Activated T-cell treated with anti-CD3 and anti-CD28 coated beads for 1 hour (primary cell): ENCODE results near the gene QSOX1.

Source experiments
- DNase-seq: peaks from one replicate; pipeline ENCODE4 v3.0.0-alpha.2; 2020; ENCODE audit warnings: low read depth

QSOX1 gene

DNA sequence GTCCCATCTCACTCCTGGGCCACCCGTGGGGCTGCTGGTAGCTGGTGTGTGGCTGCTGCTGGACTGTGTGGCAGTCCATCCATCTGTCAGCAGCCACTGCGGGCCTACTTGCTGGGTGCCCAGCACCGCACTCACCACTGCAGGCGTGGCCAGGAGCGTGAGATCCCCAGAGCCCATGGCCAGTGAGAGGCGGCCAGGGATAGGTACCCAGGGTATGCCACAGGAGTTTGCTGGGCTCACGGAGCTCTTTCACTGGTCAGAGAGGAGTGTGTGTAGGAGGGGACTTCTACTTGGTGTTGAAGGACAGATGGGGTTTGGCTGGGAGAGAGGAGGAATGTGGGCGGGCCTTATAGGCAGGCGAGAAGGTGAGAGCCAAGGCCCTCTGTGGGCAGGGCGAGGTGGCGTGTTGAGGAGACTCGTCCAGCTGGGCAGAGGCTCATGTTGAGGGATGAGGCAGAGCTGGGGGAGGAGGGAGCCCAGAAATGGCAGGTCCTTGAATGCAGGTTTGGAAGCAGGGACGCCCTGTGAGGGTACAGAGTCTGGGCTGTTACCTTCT, 15.0 kb downstream of the QSOX1 start:
- DNase-seq: no peak

DNA sequence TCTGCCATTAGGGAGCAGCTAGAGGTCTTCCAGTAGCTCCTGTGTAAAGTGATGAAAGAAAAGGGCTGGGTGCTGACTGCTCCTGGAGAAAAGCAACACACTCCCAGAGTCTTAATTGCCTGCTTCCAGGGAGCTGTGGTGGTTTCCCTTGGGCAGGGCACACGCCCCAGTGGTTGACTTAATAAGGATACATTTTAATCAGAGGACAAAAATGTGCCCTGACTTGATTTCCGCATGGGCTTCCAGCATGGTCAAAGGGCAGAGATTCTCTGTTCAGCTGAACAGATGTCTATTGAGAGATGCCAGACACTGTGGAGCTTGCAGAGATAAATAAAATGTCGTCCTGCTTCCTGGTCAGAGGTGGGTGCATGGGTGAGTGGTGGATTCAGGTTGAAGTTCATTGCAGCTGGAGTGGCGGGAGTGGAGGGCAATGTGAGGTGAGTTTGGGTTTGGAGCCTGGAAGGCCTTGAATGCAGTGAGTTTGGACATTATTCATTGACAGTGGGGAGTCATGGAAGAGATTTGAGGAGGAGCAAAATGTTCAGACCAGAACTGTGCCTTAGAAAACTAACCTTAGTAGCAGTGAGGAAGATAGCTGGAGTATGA, 16.0 kb downstream of the QSOX1 start:
- DNase-seq: no peak

DNA sequence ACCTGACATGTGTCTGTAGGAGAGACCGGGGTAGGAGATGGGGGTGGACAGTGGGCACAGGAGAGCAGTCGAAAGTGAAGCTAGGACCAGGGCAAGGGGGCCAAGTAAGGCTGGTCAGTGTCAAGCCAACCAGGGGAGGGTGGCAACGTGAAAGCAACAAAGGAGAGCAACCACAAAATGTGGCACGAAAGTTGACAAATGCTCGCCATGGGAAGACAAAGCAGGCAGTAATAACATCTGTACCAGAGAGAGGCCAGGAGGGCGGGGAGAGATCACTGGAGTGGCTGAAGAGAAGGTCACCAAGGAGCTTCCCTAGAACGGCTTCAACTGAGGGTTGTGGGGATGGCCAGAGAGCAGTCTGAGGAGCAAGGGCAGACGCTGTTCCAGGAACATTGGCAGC, 17.0 kb downstream of the QSOX1 start:
- no peak for DNase-seq

DNA sequence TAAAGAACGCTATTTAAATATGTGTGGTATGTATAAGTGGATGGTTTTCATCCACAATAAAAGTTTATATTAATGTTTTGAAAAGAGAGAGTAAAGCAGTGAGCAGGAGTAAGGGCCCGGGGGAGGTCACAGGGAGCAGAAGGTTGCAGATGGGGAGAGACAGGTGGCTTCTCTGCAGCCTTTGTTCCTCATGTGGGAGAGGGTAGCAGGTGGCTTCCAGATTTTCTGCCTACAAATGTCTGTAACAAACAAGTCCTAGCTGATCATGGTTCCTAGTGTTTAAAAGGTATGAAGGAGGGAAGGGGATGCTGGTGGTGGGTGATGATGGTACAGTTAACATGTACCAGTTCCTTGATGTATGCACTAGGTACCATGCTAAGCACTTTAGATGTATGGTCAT, 18.8 kb downstream of the QSOX1 start:
- DNase-seq: no peak

DNA sequence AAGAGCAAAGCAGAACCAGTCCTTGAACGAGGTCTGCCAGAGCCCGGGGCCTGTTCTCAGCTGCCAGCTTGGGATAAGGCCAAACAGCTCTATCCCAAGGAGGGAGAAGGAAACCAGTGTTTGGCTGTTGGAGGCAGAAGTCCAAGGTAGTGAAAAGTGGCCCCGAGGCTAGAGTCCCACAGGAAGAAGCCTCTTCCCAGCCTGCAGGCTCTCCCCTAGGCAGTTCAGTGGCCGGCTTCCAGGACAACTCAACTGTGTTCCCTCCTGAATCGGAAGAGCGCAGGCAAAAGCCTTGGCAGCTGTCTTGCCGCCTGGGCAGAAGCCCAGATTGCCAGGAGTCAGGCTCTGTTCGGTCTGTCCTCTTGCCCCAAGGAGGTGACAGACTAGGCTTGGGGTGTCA, 19.3 kb downstream of the QSOX1 start:
- no peak for DNase-seq

DNA sequence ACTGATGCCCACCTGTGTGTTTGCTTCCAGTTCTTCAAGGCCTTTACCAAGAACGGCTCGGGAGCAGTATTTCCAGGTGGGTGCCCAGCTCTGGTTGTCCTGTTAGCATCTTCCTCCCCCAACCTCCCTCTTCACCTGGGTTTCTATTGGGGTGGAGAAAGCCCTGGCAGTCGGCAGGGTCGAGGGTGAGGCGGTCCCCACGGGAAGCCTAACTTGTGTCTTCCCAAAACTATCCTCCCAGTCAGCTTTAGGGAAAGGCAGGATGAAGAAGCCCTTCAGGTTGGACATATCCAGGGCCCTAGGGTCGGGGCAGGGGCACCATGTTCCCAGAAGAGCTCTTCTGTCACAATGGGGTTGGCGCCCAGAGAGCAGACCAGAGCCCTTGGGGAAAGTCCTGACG, 20.6 kb downstream of the QSOX1 start:
- no peak for DNase-seq

DNA sequence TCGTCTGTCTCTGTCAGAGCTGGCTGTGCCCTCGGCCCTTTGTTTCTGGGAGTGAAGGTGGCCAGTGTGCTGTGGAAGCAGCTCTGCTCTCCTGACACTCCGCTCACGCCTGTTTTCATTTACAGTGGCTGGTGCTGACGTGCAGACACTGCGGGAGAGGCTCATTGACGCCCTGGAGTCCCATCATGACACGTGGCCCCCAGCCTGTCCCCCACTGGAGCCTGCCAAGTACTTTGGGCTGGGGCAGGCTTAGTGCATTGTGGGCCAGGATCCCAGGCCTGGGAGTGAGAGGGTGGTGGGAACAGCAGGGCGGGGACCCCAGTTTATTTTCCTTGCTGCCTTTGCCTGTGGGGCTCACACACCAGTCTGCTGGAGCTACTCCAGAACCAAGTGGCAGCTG, 21.1 kb downstream of the QSOX1 start:
- no peak for DNase-seq

DNA sequence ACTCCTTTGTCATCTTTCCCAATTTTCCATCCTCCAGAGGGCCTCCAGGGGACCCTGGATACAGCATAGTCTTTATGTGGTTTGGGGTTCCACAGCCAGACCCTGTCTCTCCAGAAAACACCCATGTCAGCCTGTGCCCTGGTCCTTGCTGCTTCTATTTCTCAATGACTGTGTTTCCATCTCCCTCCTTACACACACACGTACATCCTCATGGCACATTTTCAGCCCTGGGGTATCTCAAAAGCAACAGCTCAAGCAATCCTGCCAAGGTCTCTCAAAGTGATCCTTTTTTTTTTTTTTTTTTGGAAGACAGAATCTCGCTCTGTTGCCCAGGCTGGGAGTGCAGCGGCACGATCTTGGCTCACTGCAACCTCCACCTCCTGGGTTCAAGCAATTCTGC, 22.3 kb downstream of the QSOX1 start:
- no peak for DNase-seq

DNA sequence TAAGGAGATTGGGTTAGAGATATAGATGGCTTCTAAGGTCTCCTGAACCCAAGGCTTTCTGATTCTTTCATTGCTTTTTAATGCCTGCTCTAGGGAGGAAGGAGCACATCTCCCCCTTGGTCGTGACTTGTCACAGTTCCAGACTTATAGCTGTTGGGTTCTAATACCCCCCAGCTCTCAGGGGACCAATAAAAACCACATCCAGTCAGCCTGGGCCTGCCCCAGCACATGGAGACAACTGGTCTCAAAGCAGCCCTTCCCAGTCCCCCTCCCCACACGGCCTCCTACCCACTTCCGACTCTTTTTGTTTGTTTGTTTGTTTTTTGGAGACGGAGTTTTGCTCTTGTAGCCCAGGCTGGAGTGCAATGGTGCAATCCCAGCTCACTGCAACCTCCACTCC, 23.3 kb downstream of the QSOX1 start:
- DNase-seq: no peak

DNA sequence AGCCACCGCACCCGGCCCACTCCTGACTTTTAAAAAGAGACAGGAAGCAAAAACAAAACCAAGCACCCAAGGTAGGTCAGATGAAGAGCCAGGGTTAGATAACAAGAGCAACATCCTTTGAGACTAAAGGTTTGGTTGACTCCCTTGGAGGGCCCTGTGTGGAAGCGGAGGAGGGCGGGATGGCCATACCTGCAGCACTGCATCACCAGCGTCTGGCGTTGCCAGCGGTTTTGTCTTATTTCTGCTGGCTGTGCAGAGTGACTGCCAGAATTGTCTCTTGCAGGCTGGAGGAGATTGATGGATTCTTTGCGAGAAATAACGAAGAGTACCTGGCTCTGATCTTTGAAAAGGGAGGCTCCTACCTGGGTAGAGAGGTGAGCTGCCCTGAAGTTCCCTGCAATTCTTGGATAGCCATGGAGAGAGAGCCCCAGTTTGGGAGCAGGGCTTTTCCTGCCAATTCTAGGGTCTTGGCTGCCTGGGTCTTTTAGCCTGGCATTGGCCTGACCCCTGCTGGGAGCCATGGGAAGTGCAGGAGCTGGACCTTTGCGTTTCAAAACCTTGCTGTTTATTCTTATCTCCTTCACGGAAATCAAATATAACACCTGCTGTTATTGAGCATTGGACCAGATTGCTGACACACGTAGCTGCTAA, 24.0 kb downstream of the QSOX1 start:
- DNase-seq: peak; percentile 63

DNA sequence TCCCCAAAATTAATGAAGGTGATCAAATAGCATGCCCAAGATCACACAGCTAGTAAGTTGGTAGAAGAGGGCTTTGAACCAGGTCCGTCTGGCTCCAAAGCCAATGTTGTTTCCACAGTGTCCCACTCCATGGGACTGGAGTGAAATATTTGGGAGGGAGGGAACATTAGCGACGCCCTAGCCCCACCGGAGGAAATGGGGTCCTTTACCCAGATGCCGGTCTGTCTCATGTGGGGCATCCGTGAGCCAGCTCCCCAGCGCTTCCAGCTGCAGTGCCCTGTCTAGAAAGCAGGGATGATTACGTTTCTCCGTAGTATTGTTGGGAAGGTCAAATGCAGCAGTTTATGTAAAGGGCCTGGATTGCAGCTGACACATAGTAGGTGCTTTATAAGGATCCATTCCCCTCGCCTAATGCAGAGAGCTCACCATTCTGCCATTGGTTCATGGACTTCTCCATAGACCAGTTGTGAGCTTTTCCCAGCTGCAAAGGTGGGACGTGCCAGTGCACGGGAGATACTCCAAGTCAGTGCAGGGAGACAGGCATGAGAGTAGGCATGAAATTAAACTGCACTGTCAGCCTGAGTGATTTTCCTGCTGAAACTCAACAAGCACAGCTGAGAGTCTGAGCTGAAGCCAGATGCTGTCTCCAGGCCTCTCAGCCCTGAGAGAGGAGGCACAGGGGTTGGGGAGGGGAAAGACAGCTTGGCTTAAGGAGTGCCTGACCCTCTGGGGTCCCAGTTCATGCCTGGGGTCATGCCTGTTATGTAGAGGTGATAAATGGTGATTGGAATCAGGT, 24.7 kb downstream of the QSOX1 start:
- DNase-seq: no peak

DNA sequence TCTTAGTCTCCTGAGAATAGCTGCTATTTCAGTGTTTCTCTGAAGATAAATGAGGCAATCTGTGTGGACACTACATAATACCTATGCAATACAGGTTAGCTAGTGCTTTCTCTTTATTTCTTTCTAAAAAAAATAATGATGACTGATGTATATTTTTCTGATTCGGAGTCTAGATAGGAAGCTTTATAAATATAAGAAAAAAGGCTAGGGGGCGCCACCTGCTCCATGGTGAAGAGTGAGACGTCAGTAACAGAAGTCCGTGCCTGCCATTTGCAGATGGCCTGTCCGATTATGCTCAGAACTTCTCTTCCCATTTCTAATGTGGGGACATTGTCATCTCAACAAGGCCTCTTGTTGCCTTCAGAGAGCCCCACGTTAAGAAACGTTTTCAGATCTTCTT, 26.4 kb downstream of the QSOX1 start:
- DNase-seq: peak; percentile 8

DNA sequence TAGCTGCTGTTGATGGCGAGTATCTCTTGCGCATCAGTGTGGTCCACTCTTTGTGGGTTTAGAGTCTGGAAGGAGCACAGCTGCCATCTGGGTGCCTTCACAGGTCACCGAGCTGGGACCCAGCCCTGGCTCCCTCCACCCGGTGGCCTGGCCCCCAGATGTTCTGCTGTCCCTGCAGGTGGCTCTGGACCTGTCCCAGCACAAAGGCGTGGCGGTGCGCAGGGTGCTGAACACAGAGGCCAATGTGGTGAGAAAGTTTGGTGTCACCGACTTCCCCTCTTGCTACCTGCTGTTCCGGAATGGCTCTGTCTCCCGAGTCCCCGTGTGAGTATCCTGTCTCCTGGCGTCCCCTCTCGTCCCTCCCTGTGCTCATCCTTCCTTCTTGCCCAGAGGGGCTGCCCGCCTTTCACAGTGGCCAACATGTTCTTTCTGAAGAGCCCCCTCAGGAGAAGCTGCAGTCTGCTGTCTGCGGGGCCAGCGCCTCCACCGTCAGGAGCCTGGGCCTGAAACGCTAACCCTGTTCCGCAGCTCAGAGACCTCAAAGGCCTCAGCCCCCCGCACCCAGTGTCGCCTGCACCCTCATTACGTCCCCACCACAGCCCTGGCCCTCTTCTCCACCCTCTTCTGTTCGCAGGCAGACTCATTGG, 27.4 kb downstream of the QSOX1 start:
- no peak for DNase-seq

DNA sequence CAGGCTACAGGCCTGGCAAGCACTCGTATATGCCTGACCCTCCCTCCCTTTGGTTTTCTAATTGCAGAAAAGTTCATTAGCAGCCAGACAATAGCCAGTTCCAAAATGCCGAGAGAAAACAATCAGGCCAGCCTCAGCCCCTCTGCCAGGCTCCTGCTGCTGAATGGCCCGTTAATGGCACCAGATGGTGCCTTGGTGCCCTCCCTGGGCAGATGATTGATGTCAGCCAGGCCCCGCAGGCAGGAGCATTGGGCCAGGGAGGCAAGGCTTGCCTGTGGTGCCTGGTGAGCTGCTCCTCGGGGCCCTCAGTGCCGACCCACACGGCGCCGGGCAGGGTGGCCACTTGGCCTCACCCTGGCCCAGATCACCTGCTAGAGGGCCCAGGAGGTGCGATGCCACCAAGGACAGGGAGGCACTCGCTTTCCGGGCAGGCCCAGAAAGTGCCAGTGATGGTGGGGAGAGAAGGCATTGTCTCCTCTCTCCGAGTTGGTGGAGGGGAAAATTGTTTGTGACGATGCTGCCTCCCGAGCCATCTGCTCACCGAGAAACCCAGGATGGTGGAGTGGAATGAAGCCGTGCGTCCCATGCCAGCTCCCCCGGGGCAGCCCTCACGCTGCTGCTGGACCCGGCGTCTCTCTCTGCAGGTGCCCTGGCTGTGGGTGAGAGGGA, 28.1 kb downstream of the QSOX1 start:
- DNase-seq: no peak

DNA sequence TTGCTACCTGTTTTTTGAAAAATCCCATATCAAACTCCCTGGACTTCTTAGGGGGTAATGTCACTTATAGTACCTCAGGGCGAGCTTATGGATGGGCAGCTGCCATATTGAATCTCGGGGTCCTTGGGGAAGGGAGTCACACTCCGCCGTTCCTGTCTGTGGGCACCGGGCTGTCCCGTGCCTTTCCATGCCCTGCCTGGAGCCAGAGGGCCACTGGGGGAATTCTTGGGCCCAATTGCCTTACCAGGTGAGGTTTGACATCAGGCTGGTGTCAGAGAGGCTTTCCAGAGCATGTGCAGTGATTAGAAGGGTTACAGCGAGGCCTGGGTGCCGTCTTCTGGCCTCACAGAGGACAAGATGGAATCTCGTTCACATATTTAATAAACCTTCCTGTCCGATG, 28.8 kb downstream of the QSOX1 start:
- DNase-seq: no peak

DNA sequence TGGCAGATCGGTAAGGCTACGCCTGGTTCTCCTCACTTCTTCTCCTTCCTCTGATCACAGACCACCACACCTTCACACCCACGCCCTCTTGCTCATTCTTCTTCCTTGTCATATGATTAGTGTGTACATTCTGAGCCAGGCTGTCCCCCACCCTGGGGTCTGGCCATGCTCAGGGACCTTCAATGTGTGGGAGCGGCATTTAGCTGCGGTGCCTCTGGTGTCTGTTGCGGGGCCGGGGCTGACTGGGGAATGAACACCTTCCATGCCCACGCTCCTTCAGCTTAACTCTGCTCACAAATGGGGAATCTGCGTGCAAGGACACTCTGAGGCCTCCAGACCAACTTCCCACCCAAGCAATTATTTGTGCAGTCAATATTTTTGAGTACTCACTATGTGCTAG, 29.4 kb downstream of the QSOX1 start:
- DNase-seq: no peak

DNA sequence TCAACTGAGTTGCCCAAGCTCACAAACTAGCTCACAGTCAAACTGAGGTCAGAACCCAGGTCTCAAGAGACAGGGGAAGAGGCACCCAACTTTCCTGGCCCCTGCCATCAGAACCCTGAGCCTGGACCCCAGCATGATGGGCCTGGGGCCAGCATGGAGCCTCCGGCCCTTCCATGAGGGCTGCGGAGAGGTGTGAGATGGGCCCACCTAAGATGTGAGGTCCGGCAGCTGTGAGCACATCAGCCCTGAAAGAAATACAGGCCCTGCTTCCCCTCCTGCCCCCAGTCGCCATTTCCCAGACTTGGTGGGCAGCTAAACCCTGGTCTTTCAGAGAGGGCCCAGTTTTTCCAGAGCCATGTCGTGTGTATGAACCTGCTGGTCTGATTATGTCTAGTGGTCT, 30.6 kb downstream of the QSOX1 start:
- no peak for DNase-seq

DNA sequence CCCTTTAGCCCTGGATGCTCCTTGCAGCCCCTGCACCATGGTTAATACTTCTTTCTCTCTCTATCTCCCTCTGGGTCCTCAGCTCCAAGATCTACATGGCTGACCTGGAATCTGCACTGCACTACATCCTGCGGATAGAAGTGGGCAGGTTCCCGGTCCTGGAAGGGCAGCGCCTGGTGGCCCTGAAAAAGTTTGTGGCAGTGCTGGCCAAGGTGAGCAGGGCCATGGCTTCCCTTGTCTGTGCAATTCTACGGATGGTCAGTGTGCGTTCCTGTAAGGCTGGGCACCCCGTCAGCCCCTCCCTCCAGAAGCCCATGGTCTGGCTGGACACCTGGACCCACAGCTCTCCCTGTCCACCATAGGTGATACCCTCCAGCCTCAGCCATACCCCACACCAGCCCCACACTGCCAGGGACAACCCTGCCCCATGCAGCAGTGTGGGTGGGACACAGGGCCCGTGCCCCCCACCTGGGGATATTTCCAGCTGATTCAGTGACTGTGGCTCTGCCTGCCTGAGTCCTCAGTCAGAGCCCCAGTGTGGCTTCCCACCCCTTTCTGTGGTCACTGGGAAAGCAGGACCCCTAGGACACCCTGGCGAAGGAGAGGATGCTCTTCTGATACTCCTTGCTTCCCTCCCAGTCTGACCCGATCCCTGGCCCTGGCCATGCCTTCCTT, 31.4 kb downstream of the QSOX1 start:
- DNase-seq: no peak

DNA sequence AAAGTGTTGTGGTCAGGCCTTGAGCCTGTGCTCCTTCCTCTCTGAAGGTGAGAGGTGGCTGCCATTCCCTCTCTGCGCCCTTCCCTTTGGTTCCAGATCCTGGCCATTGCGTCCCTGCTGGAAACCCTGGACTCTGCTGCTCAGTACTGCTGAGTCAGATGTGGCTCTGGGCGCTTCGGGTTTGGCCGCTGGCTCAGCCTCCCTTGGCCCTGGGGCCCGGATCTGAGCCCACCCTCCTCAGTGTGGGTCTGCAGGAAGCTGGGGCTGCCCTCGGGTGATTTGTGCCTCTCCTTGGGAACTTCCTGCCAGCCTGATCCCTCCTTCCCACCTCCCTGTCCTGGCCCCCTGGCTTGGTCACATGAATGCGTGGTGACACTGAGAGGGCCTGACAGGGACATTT, 32.2 kb downstream of the QSOX1 start:
- DNase-seq: no peak

DNA sequence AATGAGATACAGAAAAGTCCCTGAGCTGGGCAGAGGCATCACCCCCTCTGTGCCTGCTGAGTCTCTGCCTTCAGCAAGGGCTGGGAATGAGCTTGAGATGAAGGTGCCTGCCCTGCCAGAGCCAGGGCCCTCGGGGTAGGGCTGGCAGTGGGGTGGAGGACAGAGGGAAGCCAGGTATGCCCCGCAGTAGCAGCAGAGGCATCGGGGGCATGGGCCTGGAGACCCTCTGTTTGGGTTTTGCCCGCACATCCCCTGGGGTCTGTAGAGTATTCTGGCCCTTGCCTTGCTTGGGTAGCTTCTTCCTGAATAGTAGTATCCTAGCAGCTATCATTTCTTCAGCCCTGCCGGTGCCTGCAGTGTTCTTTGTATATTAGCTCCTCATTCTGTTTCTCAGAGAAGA, 33.0 kb downstream of the QSOX1 start:
- no peak for DNase-seq

DNA sequence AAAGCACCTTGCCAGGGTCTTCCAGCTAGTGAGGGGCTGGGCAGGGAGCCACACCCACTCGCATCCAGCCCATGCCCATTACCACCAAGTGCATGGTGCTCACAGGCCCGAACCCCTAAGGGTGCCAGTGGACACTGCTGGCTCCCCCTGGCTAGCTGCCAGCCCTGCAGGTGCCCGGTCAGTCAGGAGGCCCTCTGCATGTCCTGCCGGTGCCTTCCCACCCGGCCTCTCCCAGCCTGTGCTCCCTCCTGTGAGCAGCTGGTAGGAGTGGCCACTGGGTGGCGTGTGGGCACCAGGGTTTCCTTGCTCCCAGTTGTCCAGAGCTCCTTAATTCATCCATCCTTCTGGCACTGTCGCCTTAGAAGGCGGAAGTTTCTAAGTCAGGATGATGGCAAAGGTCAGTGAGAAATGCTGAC, 33.4 kb downstream of the QSOX1 start:
- DNase-seq: no peak
